ENCODE results near the gene TP53TG3D.
"Not testable (repeated sequence)": the region's sequence is repeated elsewhere in the genome, so short reads cannot be mapped to it uniquely, and the experiment has no call there.

- TF ChIP-seq CTCF, EP300, POLR2AphosphoS5, POLR2A (IDR thresholded peaks at IDR 0.05): not testable (repeated sequence)
These were observed 29.9 kb downstream of the TP53TG3D start for GRCh38 chr16:32283024-32283423.
